Measurements from ENCODE around the gene NXPH4. TPM values are rescaled to one million over a fixed set of nuclear protein-coding genes. Genes with fewer than 3 reads are reported as not detected.
A peak's percentile ranks its signal among the peaks of the same experiment; 100 is the strongest.

NXPH4 gene
- total and polyA plus RNA-seq, 4 donors, result 0.15 to 0.94 (median 0.48) TPM

DNA sequence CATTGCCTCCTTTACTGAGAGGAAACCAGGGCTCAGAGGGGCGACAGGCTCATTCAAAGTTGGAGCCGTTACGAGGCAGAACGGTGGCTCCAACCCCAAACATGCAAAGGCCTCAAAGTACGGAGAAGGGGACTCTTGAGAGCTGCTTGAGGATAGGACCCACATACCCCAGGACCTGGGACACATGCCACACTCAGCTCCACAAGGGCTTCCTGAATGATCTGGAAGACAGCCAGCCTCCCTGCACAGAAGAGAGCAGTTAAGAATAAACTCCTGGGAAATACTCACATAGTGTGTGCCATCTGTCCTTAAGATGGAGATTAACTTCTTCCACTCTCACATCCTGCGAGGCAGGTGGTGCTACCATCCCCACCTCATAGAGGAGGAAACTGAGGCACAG, 26.6 kb upstream of the NXPH4 start:
- Histone ChIP-seq H3K9ac (ENCODE audit: insufficient read depth in 1 of 2, low read length in 2 of 2) (no peak overlapping the region), H3K4me3 (no peak overlapping the region), H3K27me3 (ENCODE audit: control insufficient read depth in 3 of 3, insufficient read depth in 3 of 3, low read length in 2 of 3) (no peaks in the 10 kb centered on the region), H3K4me1 (ENCODE audit: control insufficient read depth in 5 of 5, insufficient read depth in 5 of 5, low read length in 5 of 5) (peaks cover 0 to 4% (median 2%) of the 10 kb centered on the region in 5 donors), H3K36me3 (ENCODE audit: control insufficient read depth in 4 of 4, insufficient read depth in 4 of 4, low read length in 4 of 4) (peaks cover 0 to 88% (median 67%) of the 10 kb centered on the region in 4 donors), H3K27ac (ENCODE audit: low read depth in 1 of 2, low read length in 1 of 2) (no peak overlapping the region), H3K9me3 (ENCODE audit: control insufficient read depth in 4 of 4, insufficient read depth in 3 of 4, low read length in 3 of 4) (no peaks in the 10 kb centered on the region)
- ATAC-seq (ENCODE audit: insufficient read depth, low FRiP score) (no peak), DNase-seq (peak; percentile 52 to 87 (median 68))
- TF ChIP-seq CTCF (IDR thresholded peaks at IDR 0.05; ENCODE audit: control extremely low read depth, extremely low read depth), result no peak
- WGBS, 2 donors, result 46 to 60% methylated on average over 6 of the region's 6 CpGs

DNA sequence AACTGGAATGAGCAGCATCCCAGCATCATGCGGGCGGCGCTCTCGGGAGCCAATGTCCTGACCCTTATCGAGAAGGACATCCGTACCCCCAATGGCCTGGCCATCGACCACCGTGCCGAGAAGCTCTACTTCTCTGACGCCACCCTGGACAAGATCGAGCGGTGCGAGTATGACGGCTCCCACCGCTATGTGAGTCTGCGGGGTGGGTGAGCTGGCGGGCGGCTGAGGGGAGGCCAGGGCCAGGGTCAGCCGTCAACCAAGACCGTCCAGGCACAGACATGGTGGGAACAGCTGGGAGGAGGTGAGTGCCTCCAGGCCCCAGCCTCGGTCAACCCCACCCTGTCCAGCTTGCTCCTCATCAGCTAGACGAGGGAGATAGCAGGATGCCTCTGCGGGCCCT, 25.8 kb upstream of the NXPH4 start:
- DNase-seq, result no peak
- ATAC-seq (ENCODE audit: insufficient read depth, low FRiP score), result no peak

GRCh38 chr12:57191410-57191809, 25.2 kb upstream of the NXPH4 start:
- WGBS, 2 donors, result 88 to 90% methylated on average over 11 of the region's 11 CpGs
- TF ChIP-seq CTCF (IDR thresholded peaks at IDR 0.05; ENCODE audit: control extremely low read depth, extremely low read depth), result no peak
- H3K4me1 ChIP-seq (ENCODE audit: control insufficient read depth in 5 of 5, insufficient read depth in 5 of 5, low read length in 5 of 5), result peaks cover 0 to 4% (median 2%) of the 10 kb centered on the region in 5 donors
- no peaks in the 10 kb centered on the region for H3K9me3 ChIP-seq (ENCODE audit: control insufficient read depth in 4 of 4, insufficient read depth in 3 of 4, low read length in 3 of 4)
- no peak overlapping the region for H3K4me3 ChIP-seq
- H3K27me3 ChIP-seq (ENCODE audit: control insufficient read depth in 3 of 3, insufficient read depth in 3 of 3, low read length in 2 of 3), result no peaks in the 10 kb centered on the region
- DNase-seq, result no peak
- no peak for ATAC-seq (ENCODE audit: insufficient read depth, low FRiP score)
- no peak overlapping the region for H3K27ac ChIP-seq (ENCODE audit: low read depth in 1 of 2, low read length in 1 of 2)
- peaks cover 0 to 90% (median 65%) of the 10 kb centered on the region in 4 donors for H3K36me3 ChIP-seq (ENCODE audit: control insufficient read depth in 4 of 4, insufficient read depth in 4 of 4, low read length in 4 of 4)
- H3K9ac ChIP-seq (ENCODE audit: insufficient read depth in 1 of 2, low read length in 2 of 2), result no peak overlapping the region

More for the DNA sequence above, 25.8 kb upstream of the NXPH4 start:
- H3K4me3 ChIP-seq, result no peak overlapping the region
- TF ChIP-seq CTCF (IDR thresholded peaks at IDR 0.05; ENCODE audit: control extremely low read depth, extremely low read depth), result no peak
- peaks cover 0 to 4% (median 2%) of the 10 kb centered on the region in 5 donors for H3K4me1 ChIP-seq (ENCODE audit: control insufficient read depth in 5 of 5, insufficient read depth in 5 of 5, low read length in 5 of 5)
- 95 to 99% methylated on average over 23 of the region's 23 CpGs for WGBS, 2 donors
- H3K27ac ChIP-seq (ENCODE audit: low read depth in 1 of 2, low read length in 1 of 2), result no peak overlapping the region
- H3K27me3 ChIP-seq (ENCODE audit: control insufficient read depth in 3 of 3, insufficient read depth in 3 of 3, low read length in 2 of 3), result no peaks in the 10 kb centered on the region
- H3K9ac ChIP-seq (ENCODE audit: insufficient read depth in 1 of 2, low read length in 2 of 2), result no peak overlapping the region
- H3K9me3 ChIP-seq (ENCODE audit: control insufficient read depth in 4 of 4, insufficient read depth in 3 of 4, low read length in 3 of 4), result no peaks in the 10 kb centered on the region
- peaks cover 0 to 89% (median 67%) of the 10 kb centered on the region in 4 donors for H3K36me3 ChIP-seq (ENCODE audit: control insufficient read depth in 4 of 4, insufficient read depth in 4 of 4, low read length in 4 of 4)

DNA sequence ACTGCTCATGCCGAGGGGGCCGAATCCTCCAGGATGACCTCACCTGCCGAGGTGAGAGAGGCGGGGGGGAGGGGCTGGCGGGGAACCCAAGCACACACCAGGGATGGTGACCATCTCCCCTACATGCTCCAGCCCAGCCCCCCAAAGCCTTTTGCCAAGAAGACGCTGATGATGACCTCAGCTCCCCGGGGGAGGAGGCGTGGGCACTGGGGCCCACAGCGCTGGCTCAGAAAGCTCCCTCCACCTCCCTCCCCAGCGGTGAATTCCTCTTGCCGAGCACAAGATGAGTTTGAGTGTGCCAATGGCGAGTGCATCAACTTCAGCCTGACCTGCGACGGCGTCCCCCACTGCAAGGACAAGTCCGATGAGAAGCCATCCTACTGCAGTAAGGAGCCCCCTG, 23.7 kb upstream of the NXPH4 start:
- TF ChIP-seq CTCF (IDR thresholded peaks at IDR 0.05; ENCODE audit: control extremely low read depth, extremely low read depth), result no peak
- Histone ChIP-seq H3K9ac (ENCODE audit: insufficient read depth in 1 of 2, low read length in 2 of 2) (no peak overlapping the region), H3K9me3 (ENCODE audit: control insufficient read depth in 4 of 4, insufficient read depth in 3 of 4, low read length in 3 of 4) (no peaks in the 10 kb centered on the region), H3K36me3 (ENCODE audit: control insufficient read depth in 4 of 4, insufficient read depth in 4 of 4, low read length in 4 of 4) (peaks cover 0 to 89% (median 63%) of the 10 kb centered on the region in 4 donors), H3K27ac (ENCODE audit: low read depth in 1 of 2, low read length in 1 of 2) (no peak overlapping the region), H3K4me1 (ENCODE audit: control insufficient read depth in 5 of 5, insufficient read depth in 5 of 5, low read length in 5 of 5) (peaks cover 0 to 4% (median 2%) of the 10 kb centered on the region in 5 donors), H3K4me3 (no peak overlapping the region), H3K27me3 (ENCODE audit: control insufficient read depth in 3 of 3, insufficient read depth in 3 of 3, low read length in 2 of 3) (no peaks in the 10 kb centered on the region)
- ATAC-seq (ENCODE audit: insufficient read depth, low FRiP score), result no peak
- 91 to 93% methylated on average over 16 of the region's 16 CpGs for WGBS, 2 donors
- no peak for DNase-seq
